GM12878 (cell line): ENCODE data around the gene CTDP1. TPM values are rescaled to one million over a fixed set of nuclear protein-coding genes. Genes with fewer than 3 reads are reported as not detected.

Experiments used
- ATAC-seq: fragments of 200-7000 bp; cut with Tn5 transposase; 3 replicates; pipeline ENCODE4 v1.9.1; 2020; ENCODE audit warnings: mild to moderate bottlenecking, moderate library complexity
- BruUV-seq: library from RNA; stranded (reverse); fragments of 400-500 nt; replicated peaks from 2 replicates; lab custom pipeline; 2021; lab: Mats Ljungman, UMichigan
- CTCF ChIA-PET: fragments of 300-600 bp; sonication (Branson Sonifier 250); formaldehyde crosslinking; extraction: SDS; loops from one replicate; lab custom pipeline; 2021; ENCODE audit warnings: inconsistent platforms; lab: Yijun Ruan, JAX
- POLR2A ChIA-PET: fragments of 350-600 bp; formaldehyde crosslinking; extraction: SDS; loops from one replicate; lab custom pipeline; 2021; ENCODE audit warnings: inconsistent platforms; lab: Charles Lee
- RAD21 ChIA-PET: fragments of 300-600 bp; sonication (Branson Sonifier 250); formaldehyde crosslinking; loops from one replicate; lab custom pipeline; 2023; ENCODE audit warnings: antibody characterized with exemption; ENCODE audit not compliant: unreplicated experiment; lab: Charles Lee
- SMC1A ChIA-PET: fragments of 300-600 bp; sonication (Branson Sonifier 250); formaldehyde crosslinking; loops from one replicate; lab custom pipeline; 2023; ENCODE audit not compliant: unreplicated experiment, uncharacterized antibody; lab: Charles Lee
- DNase-seq: peaks from one replicate; pipeline ENCODE4 v3.0.0-alpha.2; 2011; ENCODE audit warnings: low read depth, low spot score
- FAIRE-seq: peaks from 3 replicates; lab custom pipeline; 2011; peaks lifted over from hg19 to GRCh38; lab: Jason Lieb, UNC
- H2AFZ ChIP-seq: 2 replicates; pipeline ENCODE4 v1.6.0; 2011; ENCODE audit warnings: low read depth, low read length, control low read depth; ENCODE audit not compliant: control insufficient read depth
- H3K27ac ChIP-seq: 2 replicates; pipeline ENCODE4 v1.5.1; 2011; ENCODE audit warnings: control low read depth; ENCODE audit not compliant: control insufficient read depth, insufficient read depth
- H3K27me3 ChIP-seq, 2 experiments: replicated peaks in 1 of 2; 2 replicates each; pipeline versions ENCODE4 v1.6.0 to v1.6.1; 2011; ENCODE audit warnings: low read length in 1 of 2; ENCODE audit not compliant: control insufficient read depth in 2 of 2, insufficient read depth in 2 of 2
- H3K36me3 ChIP-seq, 2 experiments: 2 replicates each; pipeline ENCODE4 v1.5.1; 2011; ENCODE audit warnings: low read length in 1 of 2; ENCODE audit not compliant: control insufficient read depth in 2 of 2, insufficient read depth in 2 of 2
- H3K4me1 ChIP-seq: 2 replicates; pipeline ENCODE4 v1.6.1; 2011; ENCODE audit warnings: mild to moderate bottlenecking, low read length, moderate library complexity, mixed read lengths; ENCODE audit not compliant: control insufficient read depth, insufficient read depth
- H3K4me2 ChIP-seq: 2 replicates; pipeline ENCODE4 v1.6.0; 2011; ENCODE audit warnings: control low read depth; ENCODE audit not compliant: control insufficient read depth, insufficient read depth
- H3K4me3 ChIP-seq: fragments of 200-600 bp; sonication (generic); 2 replicates; pipeline ENCODE4 v1.5.1; 2016
- H3K79me2 ChIP-seq: 2 replicates; pipeline ENCODE4 v1.6.0; 2011; ENCODE audit warnings: low read length; ENCODE audit not compliant: control insufficient read depth, insufficient read depth
- H3K9ac ChIP-seq: 2 replicates; pipeline ENCODE4 v1.8.0; 2011; ENCODE audit warnings: low read length, control low read depth, mixed read lengths; ENCODE audit not compliant: control insufficient read depth, insufficient read depth
- H3K9me3 ChIP-seq: replicated peaks from 3 replicates; pipeline ENCODE4 v1.5.1; 2011; ENCODE audit warnings: mild to moderate bottlenecking, low read length; ENCODE audit not compliant: control insufficient read depth, insufficient read depth
- H4K20me1 ChIP-seq: 2 replicates; pipeline ENCODE4 v1.6.0; 2011; ENCODE audit not compliant: control insufficient read depth, insufficient read depth
- ASH2L ChIP-seq: fragments of 300-600, 200-600 bp; sonication (generic); IDR thresholded peaks from 2 replicates; pipeline ENCODE4 v1.6.1; 2017; ENCODE audit warnings: low read depth, mild to moderate bottlenecking, borderline replicate concordance
- CBX3 ChIP-seq: fragments of 200-600 bp; sonication (generic); IDR thresholded peaks from 2 replicates; pipeline ENCODE4 v1.6.1; 2016; ENCODE audit warnings: low read depth, borderline replicate concordance
- CEBPZ ChIP-seq: fragments of 150-350 bp; IDR thresholded peaks from 2 replicates; pipeline ENCODE4 v1.6.1; 2016; ENCODE audit warnings: low read depth, low read length
- GABPA ChIP-seq: IDR thresholded peaks from 2 replicates; pipeline ENCODE4 v1.6.1; 2014; ENCODE audit warnings: antibody characterized with exemption, low read depth, mild to moderate bottlenecking, inconsistent platforms
- USF2 ChIP-seq: IDR thresholded peaks from 2 replicates; pipeline ENCODE4 v1.6.1; 2011; ENCODE audit warnings: low read depth, low read length, improper control_type of control experiment, borderline replicate concordance
- WGBS: methylation state at CpG from one replicate; pipeline ENCODE4 v1.1.6; 2016; ENCODE audit warnings: low lambda C conversion rate; ENCODE audit not compliant: insufficient replicate concordance, insufficient coverage; ENCODE audit errors: missing lambda C conversion rate; 5-methylcytosine and 5-hydroxymethylcytosine counted together
- in situ Hi-C: fragments of 300-500 bp; cut with MboI; formaldehyde crosslinking; loops from 9 replicates; pipeline ENCODE4 v1.14.3; 2018; ENCODE audit warnings: mixed read lengths
- intact Hi-C: fragments of 100-400 bp; cut with micrococcal nuclease; formaldehyde crosslinking; loops from one replicate; pipeline ENCODE4 v1.14.2; 2022; ENCODE audit not compliant: unreplicated experiment
- polyA plus RNA-seq, 11 experiments: library from polyadenylated mRNA; depleted of rRNA in 4 of 11; unstranded in 6 of 11; stranded (reverse) in 5 of 11; fragments of >200 nt; fragmentation: Nextera tagmentation in 4 of 11; fragmentation: Illumina TruSeq in 1 of 11; extraction: Ambion mirVana in 4 of 11; extraction: Trizol in 1 of 11; gene quantifications; 1 replicate in 1 of 11; 2 replicates in 10 of 11; pipeline versions ENCODE4 v1.2.1 to v1.2.3, GENCODE V29; 2011 to 2016; ENCODE audit warnings: inconsistent platforms in 2 of 11, missing spikeins in 2 of 11, low read depth in 1 of 11
- total RNA-seq, 4 experiments: library from RNA; depleted of rRNA in 3 of 4; stranded (reverse); fragments of >200 nt in 3 of 4; fragmentation: Illumina TruSeq in 1 of 4; extraction: Trizol in 1 of 4; gene quantifications; 2 replicates each; pipeline versions ENCODE4 v1.2.1 to v1.2.3, GENCODE V29; 2013 to 2021
- TF ChIP-seq, protein P1 (sequence below): fragments of 450-650 bp; IDR thresholded peaks from 2 replicates; pipeline ENCODE4 v1.6.1; 2018; ENCODE audit warnings: borderline replicate concordance, mild to moderate bottlenecking; ENCODE audit not compliant: partially characterized antibody
- TF ChIP-seq, protein P2 (sequence below): IDR thresholded peaks from 2 replicates; pipeline ENCODE4 v1.6.1; 2011; ENCODE audit warnings: borderline replicate concordance, low read depth, mild to moderate bottlenecking, moderate library complexity, mixed read lengths, low read length; ENCODE audit not compliant: insufficient read depth; ENCODE audit errors: extremely low read length
- TF ChIP-seq, protein P3 (sequence below): fragments of 450-650 bp; IDR thresholded peaks from 2 replicates; pipeline ENCODE4 v1.6.1; 2018; ENCODE audit warnings: mild to moderate bottlenecking, low read depth, moderate library complexity; ENCODE audit not compliant: partially characterized antibody

The CTDP1 gene
- total and polyA plus RNA-seq, 10 of the 15 experiments (the other 5 are each of a cell fraction or from before 2014, with no cell fraction given) = 0.32 to 31.3 (median 8.8) TPM

- TF ChIP-seq USF2 = no peak
Measured at GRCh38 chr18:79741362-79741700, 61.7 kb downstream of the CTDP1 start (continued).

GRCh38 chr18:79742076-79742475 is 62.5 kb downstream of the CTDP1 start:
- Histone ChIP-seq H3K27me3 (no peaks in the 10 kb centered on the region), H3K27ac (no peak overlapping the region), H3K4me1 (no peaks in the 10 kb centered on the region), H3K4me3 (no peak overlapping the region), H3K36me3 (peaks cover 12 to 16% of the 10 kb centered on the region in 2 experiments; a peak in 3 of 4 replicates), H2AFZ (no peak overlapping the region), H3K4me2 (no peak overlapping the region), H3K79me2 (no peaks in the 10 kb centered on the region), H3K9ac (no peak overlapping the region), H3K9me3 (no peaks in the 10 kb centered on the region), H4K20me1 (no peaks in the 10 kb centered on the region; the same call in 1 of the 2 replicates)
- ChIA-PET RAD21 (no interaction called here), POLR2A (no interaction called here), CTCF (no interaction called here), SMC1A (no interaction called here)
- intact Hi-C loops = no loop called here
- DNase-seq (no peak), FAIRE-seq (no peak), ATAC-seq (no peak)
- WGBS = 100% methylated on average over 4 of the region's 4 CpGs
- in situ Hi-C loops = no loop called here
- no TSS peak for BruUV-seq
- TF ChIP-seq GABPA (no peak), CEBPZ (no peak), ASH2L (no peak), CBX3 (no peak)
- TF ChIP-seq, protein P1, sequence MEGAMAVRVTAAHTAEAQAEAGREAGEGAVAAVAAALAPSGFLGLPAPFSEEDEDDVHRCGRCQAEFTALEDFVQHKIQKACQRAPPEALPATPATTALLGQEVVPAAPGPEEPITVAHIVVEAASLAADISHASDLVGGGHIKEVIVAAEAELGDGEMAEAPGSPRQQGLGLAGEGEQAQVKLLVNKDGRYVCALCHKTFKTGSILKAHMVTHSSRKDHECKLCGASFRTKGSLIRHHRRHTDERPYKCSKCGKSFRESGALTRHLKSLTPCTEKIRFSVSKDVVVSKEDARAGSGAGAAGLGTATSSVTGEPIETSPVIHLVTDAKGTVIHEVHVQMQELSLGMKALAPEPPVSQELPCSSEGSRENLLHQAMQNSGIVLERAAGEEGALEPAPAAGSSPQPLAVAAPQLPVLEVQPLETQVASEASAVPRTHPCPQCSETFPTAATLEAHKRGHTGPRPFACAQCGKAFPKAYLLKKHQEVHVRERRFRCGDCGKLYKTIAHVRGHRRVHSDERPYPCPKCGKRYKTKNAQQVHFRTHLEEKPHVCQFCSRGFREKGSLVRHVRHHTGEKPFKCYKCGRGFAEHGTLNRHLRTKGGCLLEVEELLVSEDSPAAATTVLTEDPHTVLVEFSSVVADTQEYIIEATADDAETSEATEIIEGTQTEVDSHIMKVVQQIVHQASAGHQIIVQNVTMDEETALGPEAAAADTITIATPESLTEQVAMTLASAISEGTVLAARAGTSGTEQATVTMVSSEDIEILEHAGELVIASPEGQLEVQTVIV = no peak
- TF ChIP-seq, protein P2, sequence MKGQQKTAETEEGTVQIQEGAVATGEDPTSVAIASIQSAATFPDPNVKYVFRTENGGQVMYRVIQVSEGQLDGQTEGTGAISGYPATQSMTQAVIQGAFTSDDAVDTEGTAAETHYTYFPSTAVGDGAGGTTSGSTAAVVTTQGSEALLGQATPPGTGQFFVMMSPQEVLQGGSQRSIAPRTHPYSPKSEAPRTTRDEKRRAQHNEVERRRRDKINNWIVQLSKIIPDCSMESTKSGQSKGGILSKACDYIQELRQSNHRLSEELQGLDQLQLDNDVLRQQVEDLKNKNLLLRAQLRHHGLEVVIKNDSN = no peak
- TF ChIP-seq, protein P3, sequence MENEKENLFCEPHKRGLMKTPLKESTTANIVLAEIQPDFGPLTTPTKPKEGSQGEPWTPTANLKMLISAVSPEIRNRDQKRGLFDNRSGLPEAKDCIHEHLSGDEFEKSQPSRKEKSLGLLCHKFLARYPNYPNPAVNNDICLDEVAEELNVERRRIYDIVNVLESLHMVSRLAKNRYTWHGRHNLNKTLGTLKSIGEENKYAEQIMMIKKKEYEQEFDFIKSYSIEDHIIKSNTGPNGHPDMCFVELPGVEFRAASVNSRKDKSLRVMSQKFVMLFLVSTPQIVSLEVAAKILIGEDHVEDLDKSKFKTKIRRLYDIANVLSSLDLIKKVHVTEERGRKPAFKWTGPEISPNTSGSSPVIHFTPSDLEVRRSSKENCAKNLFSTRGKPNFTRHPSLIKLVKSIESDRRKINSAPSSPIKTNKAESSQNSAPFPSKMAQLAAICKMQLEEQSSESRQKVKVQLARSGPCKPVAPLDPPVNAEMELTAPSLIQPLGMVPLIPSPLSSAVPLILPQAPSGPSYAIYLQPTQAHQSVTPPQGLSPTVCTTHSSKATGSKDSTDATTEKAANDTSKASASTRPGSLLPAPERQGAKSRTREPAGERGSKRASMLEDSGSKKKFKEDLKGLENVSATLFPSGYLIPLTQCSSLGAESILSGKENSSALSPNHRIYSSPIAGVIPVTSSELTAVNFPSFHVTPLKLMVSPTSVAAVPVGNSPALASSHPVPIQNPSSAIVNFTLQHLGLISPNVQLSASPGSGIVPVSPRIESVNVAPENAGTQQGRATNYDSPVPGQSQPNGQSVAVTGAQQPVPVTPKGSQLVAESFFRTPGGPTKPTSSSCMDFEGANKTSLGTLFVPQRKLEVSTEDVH = no peak
